HG02870 (cell line): ENCODE data around the gene PNLIPRP1.

Source experiments
- ATAC-seq: cut with Tn5 transposase; IDR thresholded peaks from one replicate; pipeline ENCODE4 v1.9.1; 2021; ENCODE audit warnings: mild to moderate bottlenecking, moderate library complexity; ENCODE audit not compliant: unreplicated experiment

PNLIPRP1 gene

DNA sequence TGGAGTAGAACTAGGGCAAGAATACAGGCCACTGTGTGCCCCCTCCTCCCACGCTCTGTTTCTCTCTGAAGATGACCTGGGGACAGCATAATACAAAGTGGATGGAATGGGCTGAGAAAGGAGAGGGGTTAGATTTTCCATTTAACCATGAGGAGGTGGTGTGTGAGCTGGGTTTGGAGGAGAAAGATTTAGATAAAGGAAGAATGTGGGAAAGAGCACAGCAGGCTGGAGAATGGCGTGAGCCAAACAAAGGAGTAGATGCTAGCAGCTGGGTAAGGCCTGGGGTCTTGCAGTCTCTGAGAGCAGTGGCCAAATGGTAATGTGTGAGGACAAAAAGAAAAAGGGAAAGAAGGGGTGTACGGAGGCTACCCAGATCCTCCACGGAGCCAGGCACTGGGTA lies 38.6 kb downstream of the PNLIPRP1 start:
- ATAC-seq, result no peak

DNA sequence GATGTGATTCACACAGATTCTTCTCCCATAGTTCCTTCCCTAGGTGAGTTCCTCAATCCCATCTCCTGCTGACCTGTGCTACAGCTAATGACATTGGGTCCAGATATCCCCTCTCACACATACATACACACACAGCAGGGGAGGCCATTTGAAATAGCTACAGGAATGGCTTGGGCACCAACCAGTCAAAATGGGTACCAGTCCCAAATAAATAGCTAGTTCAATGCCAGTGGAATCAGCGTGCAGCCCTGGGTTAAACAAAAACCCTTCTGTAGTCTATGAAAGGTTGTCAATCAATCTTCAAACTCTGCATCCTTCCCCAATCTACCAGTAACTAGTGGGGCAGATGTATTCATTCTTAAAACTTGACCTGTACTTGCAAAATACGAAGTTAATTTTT lies 39.3 kb downstream of the PNLIPRP1 start:
- no peak for ATAC-seq

DNA sequence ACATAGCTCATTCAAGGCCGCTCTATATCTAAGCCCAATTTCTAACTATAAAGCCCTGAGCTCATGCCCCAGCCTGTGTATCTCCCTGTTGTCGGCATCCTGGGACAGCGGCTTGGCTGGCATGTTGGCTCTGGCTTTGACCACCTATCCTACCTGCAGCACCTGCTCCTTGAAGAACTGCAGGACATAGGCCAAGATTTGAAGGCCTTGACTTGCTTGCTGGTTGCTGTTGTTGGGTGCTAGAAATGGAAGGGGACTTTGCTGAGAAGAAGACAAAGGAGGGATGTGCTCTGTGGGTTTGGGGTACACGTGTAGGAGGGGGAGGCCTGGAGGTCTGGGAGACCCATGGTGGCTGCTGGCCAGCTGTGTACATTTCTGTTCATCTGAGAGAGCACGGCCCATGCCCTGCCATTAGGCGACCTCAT lies 41.1 kb downstream of the PNLIPRP1 start:
- no peak for ATAC-seq

DNA sequence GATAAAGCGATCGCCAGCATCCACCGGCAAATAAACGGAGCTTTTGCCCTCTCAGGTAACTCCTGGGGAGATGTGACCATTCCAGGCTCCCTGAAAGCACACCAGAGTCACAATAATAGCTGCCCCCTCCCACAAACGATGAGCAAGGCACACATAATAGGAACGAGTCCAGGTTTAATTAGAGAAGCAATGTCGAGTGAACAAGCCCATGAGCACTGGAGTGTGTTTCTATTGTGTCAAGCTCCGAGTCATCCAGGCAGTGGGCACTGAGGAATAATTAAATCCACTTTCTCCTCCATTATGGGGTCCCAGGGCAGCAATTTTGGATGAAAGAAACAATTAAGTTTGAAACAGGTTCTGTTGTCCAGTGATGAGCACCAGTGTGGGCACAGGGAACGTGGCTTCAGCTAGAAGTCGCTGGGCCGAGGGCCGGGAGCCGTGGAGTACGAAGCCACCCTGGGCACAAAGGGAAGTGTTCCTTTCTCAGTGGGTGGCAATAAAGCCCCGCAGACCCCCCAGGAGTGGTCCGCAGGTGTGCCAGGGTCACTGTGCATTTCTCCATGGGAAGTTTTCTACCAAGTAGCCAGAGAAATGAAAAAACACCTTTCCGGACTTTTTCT lies 41.9 kb downstream of the PNLIPRP1 start:
- no peak for ATAC-seq

DNA sequence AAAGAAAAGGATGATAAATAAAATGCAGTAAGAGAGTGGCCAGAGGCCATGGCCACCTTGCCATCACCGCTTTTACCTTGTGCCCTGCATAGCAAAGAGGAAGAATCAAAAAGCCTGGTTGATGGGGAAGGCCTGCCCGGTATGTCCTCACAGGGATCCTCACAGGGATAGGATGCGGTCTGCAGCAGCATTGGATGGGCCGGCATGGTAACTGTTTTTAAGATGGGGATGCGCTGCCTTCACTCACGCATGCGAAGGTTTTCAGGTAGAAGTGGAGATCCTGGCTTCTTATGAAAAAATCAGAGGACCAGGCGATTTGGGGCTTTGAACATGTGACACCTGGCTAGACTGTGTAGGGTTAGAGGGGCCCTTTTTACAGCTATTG lies 42.4 kb downstream of the PNLIPRP1 start:
- ATAC-seq, result no peak

DNA sequence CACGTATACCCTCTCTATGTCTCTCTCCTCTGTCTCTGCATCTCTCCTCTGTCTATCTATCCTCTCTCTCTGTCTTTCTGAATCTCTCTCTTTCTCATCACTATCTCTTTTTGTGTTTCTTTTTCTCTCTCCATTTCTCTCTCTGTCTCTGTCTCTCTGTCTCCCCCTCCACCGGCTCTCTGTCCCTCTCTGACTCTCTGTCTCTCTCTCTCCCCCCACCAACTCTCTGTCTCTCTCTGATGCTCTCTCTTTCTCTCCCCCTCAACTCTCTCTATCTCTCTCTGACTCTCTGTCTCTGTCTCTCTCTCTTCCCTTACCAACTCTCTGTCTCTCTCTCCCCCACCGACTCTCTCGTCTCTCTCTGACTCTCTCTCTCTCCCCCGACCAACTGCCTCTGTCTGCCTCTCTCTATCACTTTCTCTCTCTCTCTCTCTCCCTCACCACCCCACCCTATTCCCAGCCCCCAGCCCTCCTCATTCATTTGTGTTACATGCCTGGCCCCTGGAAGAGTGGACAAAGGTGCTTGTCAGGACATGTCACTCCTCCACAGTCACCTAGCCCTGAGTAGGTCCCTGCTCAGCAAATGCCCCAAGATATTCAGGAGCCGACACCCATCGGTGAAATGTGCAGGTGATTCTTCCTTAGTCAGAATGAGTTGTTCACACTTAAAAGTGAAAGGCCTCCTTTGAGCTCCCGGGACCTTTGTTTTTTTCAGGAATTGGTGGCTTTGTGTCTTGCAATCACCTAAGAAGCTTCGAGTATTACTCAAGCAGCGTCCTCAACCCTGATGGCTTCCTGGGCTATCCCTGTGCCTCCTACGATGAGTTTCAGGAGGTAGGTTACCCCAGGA lies 43.6 kb downstream of the PNLIPRP1 start:
- no peak for ATAC-seq

DNA sequence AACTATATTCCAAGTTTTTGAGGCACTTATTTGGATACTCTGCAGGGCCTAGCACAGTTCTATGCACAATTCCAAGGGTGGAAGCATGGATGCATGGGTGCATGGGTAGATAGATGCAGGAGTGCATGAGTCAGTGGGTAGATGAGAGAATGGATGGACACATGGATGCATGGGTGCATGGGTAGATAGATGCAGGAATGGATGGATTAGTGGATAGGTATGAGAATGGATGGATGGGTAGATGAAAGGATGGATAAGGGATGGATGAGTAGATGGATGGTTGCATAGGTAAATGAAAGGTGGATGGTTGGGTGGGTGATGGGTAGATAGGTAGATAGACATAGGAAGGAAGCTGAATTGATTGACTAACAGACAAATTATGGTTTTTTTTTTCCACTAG lies 45.6 kb downstream of the PNLIPRP1 start:
- ATAC-seq, result no peak

DNA sequence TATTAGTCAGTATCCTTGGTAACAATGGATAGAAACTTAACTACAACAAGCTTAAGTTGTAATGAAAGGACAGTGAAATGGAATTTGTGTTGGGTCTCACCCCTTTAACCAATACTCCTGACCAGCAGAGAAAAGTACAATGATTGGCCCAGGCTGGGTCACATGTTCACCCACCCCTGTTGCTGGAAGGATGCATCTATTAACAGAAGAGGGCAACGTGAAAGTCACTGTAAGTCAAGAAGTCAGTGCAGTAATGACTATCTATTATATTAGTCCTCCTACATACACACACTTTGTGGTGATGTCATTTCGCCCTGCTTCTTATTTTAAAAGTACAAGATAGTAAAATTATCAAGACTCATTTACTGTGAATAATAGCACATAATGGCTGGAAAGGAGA lies 46.2 kb downstream of the PNLIPRP1 start:
- ATAC-seq, result no peak

DNA sequence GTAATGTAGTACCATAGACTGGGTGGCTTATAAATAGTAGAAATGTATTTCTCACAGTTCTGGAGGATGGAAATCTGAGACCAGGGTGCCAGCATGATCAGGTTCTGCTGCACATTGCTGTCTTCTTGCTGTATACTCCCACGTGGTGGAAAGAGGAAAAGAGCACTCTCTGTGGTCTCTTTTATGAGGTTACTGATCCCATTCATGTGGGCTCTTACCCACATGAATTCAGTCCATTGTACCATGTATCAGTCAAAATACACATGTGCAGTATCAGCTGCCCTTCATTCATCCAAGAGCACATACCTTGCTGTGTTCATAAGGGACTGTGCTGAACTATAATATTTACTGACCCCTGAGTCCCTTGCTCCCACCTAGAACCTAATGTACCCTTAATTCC lies 47.1 kb downstream of the PNLIPRP1 start:
- no peak for ATAC-seq

DNA sequence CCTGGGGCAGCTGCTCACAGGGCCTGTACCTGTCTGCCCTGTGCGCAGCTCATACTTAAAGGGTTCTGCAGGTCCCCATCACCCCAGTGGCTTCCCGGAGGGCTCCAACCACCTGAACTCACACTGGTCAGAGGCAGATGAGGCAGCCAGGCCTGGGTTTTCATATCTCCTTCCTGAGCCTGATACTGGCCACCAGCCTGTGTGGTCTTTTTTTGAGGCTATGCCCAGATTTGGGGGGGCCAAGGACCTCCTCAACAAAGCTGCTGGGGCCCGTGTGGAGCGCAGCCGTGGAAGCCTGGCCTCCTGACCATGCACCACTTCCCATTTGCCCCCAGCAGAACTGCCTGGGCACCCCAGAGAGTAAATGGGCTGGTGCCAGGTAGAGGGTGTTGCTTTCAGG lies 55.7 kb downstream of the PNLIPRP1 start:
- ATAC-seq, result no peak

DNA sequence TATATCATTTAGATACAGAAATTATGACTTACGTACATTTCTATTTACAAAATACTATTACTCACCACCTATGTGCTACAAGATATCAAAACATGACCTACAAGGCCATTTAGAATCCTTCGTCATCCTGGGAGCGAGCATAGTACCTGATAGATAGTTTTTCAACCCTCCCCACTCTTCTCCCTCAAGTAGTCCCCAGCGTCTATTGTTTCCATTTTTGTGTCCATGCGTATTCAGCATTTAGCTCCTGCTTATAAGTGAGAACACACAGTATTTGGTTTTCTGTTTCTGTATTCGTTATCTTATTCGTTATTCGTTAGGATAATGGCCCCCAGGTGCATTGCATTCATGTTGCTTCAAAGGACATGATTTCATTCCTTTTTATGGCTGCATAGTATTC lies 58.1 kb downstream of the PNLIPRP1 start:
- no peak for ATAC-seq

DNA sequence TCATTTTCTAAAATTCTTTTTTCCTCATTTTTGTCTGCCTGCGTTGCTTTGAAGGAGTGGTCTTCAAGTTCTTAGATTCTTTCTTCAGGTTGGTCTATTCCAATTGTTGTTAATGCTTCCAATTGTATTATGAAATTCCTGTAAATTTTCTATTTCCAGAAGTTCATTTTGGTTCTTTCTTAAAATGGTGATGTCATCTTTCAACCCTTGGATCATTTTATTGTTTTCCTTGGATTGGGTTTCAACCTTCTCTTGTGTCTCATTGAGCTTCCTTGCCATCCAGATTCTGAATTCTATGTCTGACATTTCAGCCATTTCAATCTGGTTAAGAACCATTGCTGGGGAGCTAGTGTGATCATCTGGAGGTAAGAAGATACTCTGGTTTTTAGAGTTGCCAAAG lies 63.1 kb downstream of the PNLIPRP1 start:
- ATAC-seq, result no peak

DNA sequence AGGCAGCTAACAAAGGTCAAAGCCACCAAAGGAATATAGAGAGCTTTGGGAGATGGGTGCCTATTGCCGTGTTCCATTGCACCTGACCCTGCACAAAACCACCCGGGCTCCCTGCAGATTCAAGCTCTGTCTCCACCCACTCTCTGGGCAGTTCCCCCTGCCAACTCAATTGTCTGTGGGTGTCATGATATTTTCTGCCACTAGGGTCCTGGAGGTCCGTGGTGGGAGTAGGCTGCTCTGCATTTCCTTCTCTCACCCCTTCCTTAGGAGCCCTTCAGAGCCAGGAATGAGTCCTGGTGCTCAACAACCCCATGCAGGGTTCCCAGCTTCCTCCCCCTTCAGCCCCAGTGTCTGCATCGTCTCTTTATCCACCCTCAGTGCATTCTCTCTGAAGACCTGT lies 64.1 kb downstream of the PNLIPRP1 start:
- ATAC-seq, result no peak

DNA sequence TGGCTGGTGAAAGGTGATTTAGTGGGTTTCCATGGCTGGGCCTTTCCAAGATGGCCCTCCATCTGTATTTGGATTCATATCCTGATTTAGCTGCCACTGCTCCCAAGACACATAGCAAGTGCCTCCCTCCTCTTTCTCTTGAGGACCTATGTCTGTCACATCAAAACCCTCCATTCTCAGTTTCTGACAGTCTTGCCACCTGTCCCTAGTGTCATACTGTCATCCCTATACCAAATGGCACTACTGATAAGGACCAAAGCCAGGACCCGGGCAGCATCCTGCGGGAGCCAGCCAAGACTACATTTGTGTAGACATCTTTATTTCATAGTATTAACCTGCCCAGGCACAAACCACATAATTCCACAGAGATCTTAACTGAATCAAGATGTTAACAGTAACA lies 64.8 kb downstream of the PNLIPRP1 start:
- ATAC-seq, result no peak

DNA sequence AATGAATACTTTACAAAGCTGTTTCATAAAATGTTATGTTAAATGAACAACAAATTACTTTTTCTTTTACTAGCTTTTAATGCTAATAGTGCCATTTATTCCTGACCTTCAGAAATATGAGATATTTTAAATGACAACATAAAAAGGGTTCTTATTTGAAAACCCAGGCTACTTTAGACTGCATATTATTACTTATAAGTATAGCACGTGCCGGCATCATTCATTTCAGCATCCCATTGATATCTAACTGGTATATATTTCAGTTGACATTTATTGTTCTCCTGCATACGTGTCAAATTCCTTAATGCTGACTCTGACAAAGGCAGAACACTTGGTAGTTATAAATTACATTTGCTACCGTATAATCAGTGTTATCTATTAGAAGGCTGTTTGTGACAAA lies 65.3 kb downstream of the PNLIPRP1 start:
- no peak for ATAC-seq

DNA sequence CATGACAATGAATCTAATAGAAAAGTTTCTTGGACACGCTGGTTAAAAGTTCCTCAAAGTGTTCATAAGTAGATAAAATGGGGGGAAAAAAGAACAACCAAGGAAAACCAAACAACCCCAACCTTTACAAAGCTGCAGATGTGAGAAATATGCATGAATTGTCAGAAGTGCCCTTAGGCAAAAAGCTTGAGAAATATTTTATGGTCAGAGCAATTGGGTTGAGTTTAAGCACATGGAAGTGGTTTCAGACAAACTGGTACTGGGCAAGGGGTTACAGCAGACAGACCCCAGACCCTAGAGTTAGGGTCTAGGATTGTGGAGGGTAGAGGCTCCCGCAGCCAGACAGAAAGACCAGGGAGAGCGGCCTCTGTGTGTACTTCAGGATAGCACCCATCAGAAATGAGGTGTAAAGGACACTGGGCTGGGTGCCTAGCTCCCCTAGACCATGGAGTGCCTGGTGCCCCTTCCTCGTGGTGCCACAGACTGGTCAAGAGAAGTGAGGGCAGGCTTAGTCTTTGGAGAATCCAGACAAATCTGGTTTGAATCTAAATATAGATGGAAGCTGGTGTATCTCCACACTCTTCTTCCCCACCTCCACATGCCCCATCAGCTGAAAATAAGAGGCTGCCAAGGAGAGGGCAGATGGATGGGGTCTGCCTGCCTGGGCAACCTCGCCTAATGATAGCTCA lies 67.2 kb downstream of the PNLIPRP1 start:
- no peak for ATAC-seq
